ENCODE results near the gene TNP1.

Gene TNP1

DNA sequence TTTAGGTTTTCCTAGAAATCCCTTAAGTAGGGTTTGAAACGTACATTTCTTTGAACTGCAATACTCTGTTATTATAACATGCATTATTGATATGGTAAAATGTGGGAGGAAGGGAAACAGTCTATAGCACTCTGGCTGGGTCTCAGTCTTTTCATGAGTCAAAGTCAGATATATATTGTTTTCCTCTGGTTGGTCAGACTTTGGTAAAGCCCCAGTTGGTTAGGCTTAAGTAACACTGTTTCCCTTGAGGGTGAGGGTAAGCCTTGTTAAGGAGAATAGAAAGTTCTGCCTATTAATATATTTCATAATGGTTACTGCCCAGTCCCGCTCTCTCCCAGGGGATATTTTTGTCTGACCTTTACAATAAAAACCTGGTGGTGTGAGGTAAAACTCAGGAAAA lies 44.7 kb upstream of the TNP1 start:
- no CpG with 5 or more reads among the region's 2 CpGs for WGBS, 2 donors (ENCODE audit: extremely low coverage in 2 of 2, insufficient read length in 2 of 2, insufficient replicate concordance in 1 of 2)

DNA sequence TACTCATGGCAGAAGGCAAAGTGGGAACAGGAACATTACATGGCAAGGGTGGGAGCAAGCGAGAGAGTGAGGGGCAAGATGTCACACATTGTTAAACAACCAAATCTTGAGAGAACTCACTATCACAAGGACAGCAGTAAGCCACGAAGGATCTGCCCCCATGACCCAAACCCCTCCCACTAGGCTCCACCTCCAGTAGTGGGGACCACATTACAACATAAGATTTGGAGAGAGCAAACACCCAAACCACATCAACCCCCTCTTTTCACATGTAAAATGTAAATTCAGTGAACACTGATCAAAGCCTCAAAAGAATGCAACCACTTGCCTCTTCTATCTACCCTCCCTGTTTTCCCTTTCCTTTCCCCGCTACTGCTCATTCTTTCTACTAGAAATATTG lies 43.6 kb upstream of the TNP1 start:
- Histone ChIP-seq H3K9me3 (replicated peaks in 1 of 2; ENCODE audit: control insufficient read depth in 2 of 2, insufficient read depth in 1 of 2, low read depth in 1 of 2, low read length in 2 of 2) (peaks cover 4 to 26% of the 10 kb centered on the region in 2 donors), H3K18ac (ENCODE audit: low read length) (peak overlapping the region; percentile 23), H2BK12ac (ENCODE audit: low read length) (no peak overlapping the region), H4K8ac (ENCODE audit: low read depth, low read length) (no peak overlapping the region), H3K9ac (ENCODE audit: low read depth, low read length, poor library complexity) (no peak overlapping the region), H3K4me1 (ENCODE audit: control insufficient read depth in 2 of 2, insufficient read depth in 1 of 2, low read depth in 1 of 2, low read length in 2 of 2) (peaks cover 5 to 14% of the 10 kb centered on the region in 2 donors), H4K91ac (ENCODE audit: low read depth, low read length, poor library complexity) (peak overlapping the region; percentile 57), H3K27me3 (ENCODE audit: control insufficient read depth in 3 of 3, insufficient read depth in 3 of 3, low read depth in 1 of 3, low read length in 3 of 3) (no peaks in the 10 kb centered on the region), H3K36me3 (replicated peaks in 1 of 2; ENCODE audit: control insufficient read depth in 2 of 2, insufficient read depth in 2 of 2, low read length in 2 of 2) (no peaks in the 10 kb centered on the region), H2BK5ac (ENCODE audit: low read length) (no peak overlapping the region), H3K27ac (replicated peaks; ENCODE audit: low read length) (no peak overlapping the region), H3K14ac (ENCODE audit: low read length) (no peak overlapping the region), H3K4me2 (ENCODE audit: insufficient read depth, low read length, poor library complexity, severe bottlenecking) (no peak overlapping the region), H2AFZ (ENCODE audit: low read length) (no peak overlapping the region), H3K23ac (ENCODE audit: low read depth, low read length, poor library complexity) (no peak overlapping the region), H3K4ac (ENCODE audit: low read length) (no peak overlapping the region), H2BK120ac (ENCODE audit: low read depth, low read length) (no peak overlapping the region), H3K79me1 (ENCODE audit: low read depth, low read length) (no peaks in the 10 kb centered on the region), H2BK15ac (ENCODE audit: low read length) (no peak overlapping the region), H2AK5ac (ENCODE audit: low read depth, low read length) (no peak overlapping the region), H3K4me3 (ENCODE audit: low read length in 2 of 2) (no peak overlapping the region)
- DNase-seq (ENCODE audit: low spot score) = no peak
- WGBS, 2 donors (ENCODE audit: extremely low coverage in 2 of 2, insufficient read length in 2 of 2, insufficient replicate concordance in 1 of 2) = no CpG with 5 or more reads among the region's 3 CpGs

More for the DNA sequence above, 44.7 kb upstream of the TNP1 start:
- no peak for DNase-seq (ENCODE audit: low spot score)
- H2BK5ac ChIP-seq (ENCODE audit: low read length) = no peak overlapping the region
- no peak overlapping the region for H4K91ac ChIP-seq (ENCODE audit: low read depth, low read length, poor library complexity)
- no peak overlapping the region for H2AFZ ChIP-seq (ENCODE audit: low read length)
- H3K27me3 ChIP-seq (ENCODE audit: control insufficient read depth in 3 of 3, insufficient read depth in 3 of 3, low read depth in 1 of 3, low read length in 3 of 3) = no peaks in the 10 kb centered on the region
- H3K4me3 ChIP-seq (ENCODE audit: low read length in 2 of 2) = no peak overlapping the region
- H2AK5ac ChIP-seq (ENCODE audit: low read depth, low read length) = no peak overlapping the region
- H3K4me1 ChIP-seq (ENCODE audit: control insufficient read depth in 2 of 2, insufficient read depth in 1 of 2, low read depth in 1 of 2, low read length in 2 of 2) = peaks cover 8 to 16% of the 10 kb centered on the region in 2 donors
- H3K4me2 ChIP-seq (ENCODE audit: insufficient read depth, low read length, poor library complexity, severe bottlenecking) = no peak overlapping the region
- no peak overlapping the region for H4K8ac ChIP-seq (ENCODE audit: low read depth, low read length)
- H3K79me1 ChIP-seq (ENCODE audit: low read depth, low read length) = no peaks in the 10 kb centered on the region
- no peak overlapping the region for H3K23ac ChIP-seq (ENCODE audit: low read depth, low read length, poor library complexity)
- no peak overlapping the region for H3K14ac ChIP-seq (ENCODE audit: low read length)
- H3K36me3 ChIP-seq (replicated peaks in 1 of 2; ENCODE audit: control insufficient read depth in 2 of 2, insufficient read depth in 2 of 2, low read length in 2 of 2) = no peaks in the 10 kb centered on the region
- no peak overlapping the region for H3K9ac ChIP-seq (ENCODE audit: low read depth, low read length, poor library complexity)
- no peak overlapping the region for H2BK120ac ChIP-seq (ENCODE audit: low read depth, low read length)
- H3K27ac ChIP-seq (replicated peaks; ENCODE audit: low read length) = no peak overlapping the region
- H2BK12ac ChIP-seq (ENCODE audit: low read length) = no peak overlapping the region
- H3K4ac ChIP-seq (ENCODE audit: low read length) = no peak overlapping the region
- H3K9me3 ChIP-seq (replicated peaks in 1 of 2; ENCODE audit: control insufficient read depth in 2 of 2, insufficient read depth in 1 of 2, low read depth in 1 of 2, low read length in 2 of 2) = peaks cover 4 to 21% of the 10 kb centered on the region in 2 donors
- H3K18ac ChIP-seq (ENCODE audit: low read length) = no peak overlapping the region
- H2BK15ac ChIP-seq (ENCODE audit: low read length) = no peak overlapping the region

DNA sequence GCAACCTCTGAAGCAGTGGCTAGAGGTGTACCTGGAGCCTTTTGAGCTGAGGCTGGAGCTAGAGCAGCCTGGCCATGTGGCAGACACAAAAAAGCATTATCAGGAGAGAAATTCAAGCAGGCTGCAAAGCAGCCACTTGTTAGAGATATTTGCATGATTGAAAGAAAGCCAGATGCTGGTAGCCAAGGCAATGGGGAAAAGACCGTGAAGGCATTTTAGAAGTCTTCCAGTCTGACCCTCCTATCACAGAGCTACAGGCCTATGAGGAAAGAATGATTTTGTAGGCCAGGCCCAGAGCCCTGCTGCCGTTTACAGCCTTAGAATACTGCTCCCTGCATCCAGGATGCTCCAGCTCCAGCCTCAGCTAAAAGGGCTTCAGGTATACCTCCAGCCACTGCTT lies 41.4 kb upstream of the TNP1 start:
- DNase-seq (ENCODE audit: low spot score) = no peak
- Histone ChIP-seq H2BK15ac (ENCODE audit: low read length) (no peak overlapping the region), H3K4ac (ENCODE audit: low read length) (no peak overlapping the region), H2AFZ (ENCODE audit: low read length) (peak overlapping the region; percentile 81), H3K4me3 (ENCODE audit: low read length in 2 of 2) (no peak overlapping the region), H2BK120ac (ENCODE audit: low read depth, low read length) (no peak overlapping the region), H3K4me2 (ENCODE audit: insufficient read depth, low read length, poor library complexity, severe bottlenecking) (no peak overlapping the region), H3K9me3 (replicated peaks in 1 of 2; ENCODE audit: control insufficient read depth in 2 of 2, insufficient read depth in 1 of 2, low read depth in 1 of 2, low read length in 2 of 2) (peaks cover 5 to 29% of the 10 kb centered on the region in 2 donors), H3K23ac (ENCODE audit: low read depth, low read length, poor library complexity) (no peak overlapping the region), H4K8ac (ENCODE audit: low read depth, low read length) (no peak overlapping the region), H2AK5ac (ENCODE audit: low read depth, low read length) (no peak overlapping the region), H3K4me1 (ENCODE audit: control insufficient read depth in 2 of 2, insufficient read depth in 1 of 2, low read depth in 1 of 2, low read length in 2 of 2) (peaks cover 0 to 6% of the 10 kb centered on the region in 2 donors), H3K18ac (ENCODE audit: low read length) (no peak overlapping the region), H2BK5ac (ENCODE audit: low read length) (no peak overlapping the region), H2BK12ac (ENCODE audit: low read length) (no peak overlapping the region), H3K27me3 (ENCODE audit: control insufficient read depth in 3 of 3, insufficient read depth in 3 of 3, low read depth in 1 of 3, low read length in 3 of 3) (no peaks in the 10 kb centered on the region), H4K91ac (ENCODE audit: low read depth, low read length, poor library complexity) (no peak overlapping the region), H3K79me1 (ENCODE audit: low read depth, low read length) (no peaks in the 10 kb centered on the region), H3K14ac (ENCODE audit: low read length) (no peak overlapping the region), H3K9ac (ENCODE audit: low read depth, low read length, poor library complexity) (no peak overlapping the region), H3K27ac (replicated peaks; ENCODE audit: low read length) (no peak overlapping the region), H3K36me3 (replicated peaks in 1 of 2; ENCODE audit: control insufficient read depth in 2 of 2, insufficient read depth in 2 of 2, low read length in 2 of 2) (no peaks in the 10 kb centered on the region)
- WGBS, 2 donors (ENCODE audit: extremely low coverage in 2 of 2, insufficient read length in 2 of 2, insufficient replicate concordance in 1 of 2) = no CpG with 5 or more reads among the region's 2 CpGs

DNA sequence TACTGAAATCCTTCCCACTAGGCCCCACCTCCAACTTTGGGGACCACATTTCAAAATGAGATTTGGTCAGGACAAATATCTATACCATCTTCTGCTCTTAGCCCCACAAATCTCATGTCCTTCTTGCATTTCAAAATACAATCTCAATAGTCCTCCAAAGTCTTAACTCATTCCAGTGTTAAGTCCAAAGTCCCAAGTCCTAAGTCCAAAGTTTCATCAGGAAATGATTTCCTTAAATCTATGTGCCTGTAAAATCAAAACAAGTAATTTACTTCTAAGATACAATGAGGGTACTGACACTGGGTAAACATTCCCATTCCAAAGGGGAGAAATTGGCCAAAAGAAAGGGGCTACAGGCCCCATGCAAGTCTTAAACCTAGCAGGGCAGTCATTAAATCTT lies 40.5 kb upstream of the TNP1 start:
- H2BK120ac ChIP-seq (ENCODE audit: low read depth, low read length) = no peak overlapping the region
- H3K4me1 ChIP-seq (ENCODE audit: control insufficient read depth in 2 of 2, insufficient read depth in 1 of 2, low read depth in 1 of 2, low read length in 2 of 2) = peaks cover 0 to 6% of the 10 kb centered on the region in 2 donors
- no peak overlapping the region for H3K4me2 ChIP-seq (ENCODE audit: insufficient read depth, low read length, poor library complexity, severe bottlenecking)
- no peak overlapping the region for H3K23ac ChIP-seq (ENCODE audit: low read depth, low read length, poor library complexity)
- H2AK5ac ChIP-seq (ENCODE audit: low read depth, low read length) = no peak overlapping the region
- no peak overlapping the region for H3K18ac ChIP-seq (ENCODE audit: low read length)
- H3K27ac ChIP-seq (replicated peaks; ENCODE audit: low read length) = no peak overlapping the region
- no peaks in the 10 kb centered on the region for H3K27me3 ChIP-seq (ENCODE audit: control insufficient read depth in 3 of 3, insufficient read depth in 3 of 3, low read depth in 1 of 3, low read length in 3 of 3)
- no peak overlapping the region for H3K4me3 ChIP-seq (ENCODE audit: low read length in 2 of 2)
- H2BK12ac ChIP-seq (ENCODE audit: low read length) = no peak overlapping the region
- H2BK5ac ChIP-seq (ENCODE audit: low read length) = no peak overlapping the region
- H3K14ac ChIP-seq (ENCODE audit: low read length) = no peak overlapping the region
- H3K9me3 ChIP-seq (replicated peaks in 1 of 2; ENCODE audit: control insufficient read depth in 2 of 2, insufficient read depth in 1 of 2, low read depth in 1 of 2, low read length in 2 of 2) = peaks cover 5 to 36% of the 10 kb centered on the region in 2 donors
- H2AFZ ChIP-seq (ENCODE audit: low read length) = peak overlapping the region; percentile 81
- no peak for DNase-seq (ENCODE audit: low spot score)
- H2BK15ac ChIP-seq (ENCODE audit: low read length) = no peak overlapping the region
- no peak overlapping the region for H3K9ac ChIP-seq (ENCODE audit: low read depth, low read length, poor library complexity)
- no peaks in the 10 kb centered on the region for H3K79me1 ChIP-seq (ENCODE audit: low read depth, low read length)
- H4K8ac ChIP-seq (ENCODE audit: low read depth, low read length) = no peak overlapping the region
- no peak overlapping the region for H4K91ac ChIP-seq (ENCODE audit: low read depth, low read length, poor library complexity)
- no peaks in the 10 kb centered on the region for H3K36me3 ChIP-seq (replicated peaks in 1 of 2; ENCODE audit: control insufficient read depth in 2 of 2, insufficient read depth in 2 of 2, low read length in 2 of 2)
- no peak overlapping the region for H3K4ac ChIP-seq (ENCODE audit: low read length)

Data from neuronal stem cell (in vitro differentiated cells).